Breast epithelium (tissue), 3 donors: Measurements from ENCODE around the gene FAM3B.

ENCODE experiments used
- CTCF ChIP-seq, 3 donors: fragments of 450-650 bp; IDR thresholded peaks; one replicate each; pipeline ENCODE4 v1.5.1; 2016 to 2017; ENCODE audit warnings: antibody characterized with exemption in 3 of 3, mild to moderate bottlenecking in 3 of 3, moderate library complexity in 3 of 3
- POLR2A ChIP-seq: fragments of 450-650 bp; IDR thresholded peaks from one replicate; pipeline ENCODE4 v1.6.1; 2016; ENCODE audit warnings: antibody characterized with exemption, mild to moderate bottlenecking, moderate library complexity
- POLR2AphosphoS5 ChIP-seq, 3 donors: sonication (generic); formaldehyde crosslinking; IDR thresholded peaks; one replicate each; pipeline ENCODE4 v1.6.1; 2017; ENCODE audit warnings: antibody characterized with exemption in 3 of 3

GRCh38 chr21:41294548-41295231 lies 21.9 kb upstream of the FAM3B start:
- TF ChIP-seq POLR2A: no peak
- no peak for TF ChIP-seq POLR2AphosphoS5 (IDR thresholded peaks at IDR 0.05)
- TF ChIP-seq CTCF (IDR thresholded peaks at IDR 0.05): no peak
